HFFc6 (cell line): ENCODE data around the gene CNTN5. TPM values are rescaled to one million over a fixed set of nuclear protein-coding genes. Genes with fewer than 3 reads are reported as not detected.
"Not testable (repeated sequence)": the region's sequence is repeated elsewhere in the genome, so short reads cannot be mapped to it uniquely, and the experiment has no call there.

Source experiments
- DNase-seq: peaks from one replicate; pipeline ENCODE4 v3.0.0-alpha.2; 2018
- H3K27ac Mint-ChIP-seq: 2 replicates; pipeline ENCODE4 v1.8.0; 2020; ENCODE audit warnings: mild to moderate bottlenecking, mixed read lengths
- H3K27me3 Mint-ChIP-seq: 2 replicates; pipeline ENCODE4 v1.8.0; 2021; ENCODE audit warnings: mild to moderate bottlenecking, moderate library complexity, mixed read lengths; ENCODE audit not compliant: insufficient read depth
- H3K36me3 Mint-ChIP-seq: 2 replicates; pipeline ENCODE4 v1.8.0; 2021; ENCODE audit warnings: low read depth, mixed read lengths
- H3K4me1 Mint-ChIP-seq: 2 replicates; pipeline ENCODE4 v1.8.0; 2020; ENCODE audit warnings: low read depth, mixed read lengths
- H3K4me3 Mint-ChIP-seq: 2 replicates; pipeline ENCODE4 v1.8.0; 2020; ENCODE audit warnings: mild to moderate bottlenecking, moderate library complexity, mixed read lengths
- H3K9me3 Mint-ChIP-seq: 2 replicates; pipeline ENCODE4 v1.8.0; 2020; ENCODE audit warnings: mild to moderate bottlenecking, mixed read lengths
- total RNA-seq, 6 experiments: library from RNA; stranded (reverse); fragmentation: NEBNext Ultra II Directional; extraction: Animal tissue kit (Norgen Biotek cat#: 25700); gene quantifications; 2 replicates in 1 of 6; 3 replicates in 5 of 6; pipeline ENCODE4 v1.2.3, GENCODE V29; 2021
- TF ChIP-seq, protein P1 (sequence below): fragments of 200-600 bp; sonication (generic); IDR thresholded peaks from 2 replicates; pipeline ENCODE4 v1.5.0; 2021; ENCODE audit warnings: antibody characterized with exemption, mild to moderate bottlenecking

The CNTN5 gene
- total RNA-seq, 6 experiments from 2014 or later, result not detected

DNA sequence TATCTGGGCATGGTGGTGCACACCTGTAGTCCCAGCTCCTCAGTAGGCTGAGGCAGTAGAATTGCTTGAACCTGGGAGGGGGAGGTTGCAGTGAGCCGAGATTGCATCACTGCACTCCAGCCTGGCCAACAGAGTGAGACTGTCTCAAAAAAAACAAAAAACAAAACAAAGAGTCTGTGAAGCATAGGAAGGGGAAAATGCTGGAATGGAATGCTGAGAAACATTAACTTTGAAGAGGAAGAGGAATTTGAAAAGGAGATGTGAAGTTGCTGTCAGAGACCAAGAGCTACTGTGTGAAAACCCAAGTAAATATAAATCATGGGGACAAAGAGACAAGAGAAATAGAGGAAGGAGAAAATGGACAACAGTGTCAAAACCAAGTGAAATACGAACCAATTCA lies 1211.3 kb downstream of the CNTN5 start:
- H3K9me3 Mint-ChIP-seq, result peaks cover 57% of the 10 kb centered on the region
- H3K4me1 Mint-ChIP-seq, result no peaks in the 10 kb centered on the region
- H3K27me3 Mint-ChIP-seq, result no peaks in the 10 kb centered on the region; the same call in 1 of the 2 replicates
- DNase-seq, result no peak
- TF ChIP-seq, protein P1, sequence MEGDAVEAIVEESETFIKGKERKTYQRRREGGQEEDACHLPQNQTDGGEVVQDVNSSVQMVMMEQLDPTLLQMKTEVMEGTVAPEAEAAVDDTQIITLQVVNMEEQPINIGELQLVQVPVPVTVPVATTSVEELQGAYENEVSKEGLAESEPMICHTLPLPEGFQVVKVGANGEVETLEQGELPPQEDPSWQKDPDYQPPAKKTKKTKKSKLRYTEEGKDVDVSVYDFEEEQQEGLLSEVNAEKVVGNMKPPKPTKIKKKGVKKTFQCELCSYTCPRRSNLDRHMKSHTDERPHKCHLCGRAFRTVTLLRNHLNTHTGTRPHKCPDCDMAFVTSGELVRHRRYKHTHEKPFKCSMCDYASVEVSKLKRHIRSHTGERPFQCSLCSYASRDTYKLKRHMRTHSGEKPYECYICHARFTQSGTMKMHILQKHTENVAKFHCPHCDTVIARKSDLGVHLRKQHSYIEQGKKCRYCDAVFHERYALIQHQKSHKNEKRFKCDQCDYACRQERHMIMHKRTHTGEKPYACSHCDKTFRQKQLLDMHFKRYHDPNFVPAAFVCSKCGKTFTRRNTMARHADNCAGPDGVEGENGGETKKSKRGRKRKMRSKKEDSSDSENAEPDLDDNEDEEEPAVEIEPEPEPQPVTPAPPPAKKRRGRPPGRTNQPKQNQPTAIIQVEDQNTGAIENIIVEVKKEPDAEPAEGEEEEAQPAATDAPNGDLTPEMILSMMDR, result no peak
- peaks cover 3% of the 10 kb centered on the region; the same call in 1 of the 2 replicates for H3K36me3 Mint-ChIP-seq
- H3K4me3 Mint-ChIP-seq, result no peak overlapping the region
- no peak overlapping the region for H3K27ac Mint-ChIP-seq

DNA sequence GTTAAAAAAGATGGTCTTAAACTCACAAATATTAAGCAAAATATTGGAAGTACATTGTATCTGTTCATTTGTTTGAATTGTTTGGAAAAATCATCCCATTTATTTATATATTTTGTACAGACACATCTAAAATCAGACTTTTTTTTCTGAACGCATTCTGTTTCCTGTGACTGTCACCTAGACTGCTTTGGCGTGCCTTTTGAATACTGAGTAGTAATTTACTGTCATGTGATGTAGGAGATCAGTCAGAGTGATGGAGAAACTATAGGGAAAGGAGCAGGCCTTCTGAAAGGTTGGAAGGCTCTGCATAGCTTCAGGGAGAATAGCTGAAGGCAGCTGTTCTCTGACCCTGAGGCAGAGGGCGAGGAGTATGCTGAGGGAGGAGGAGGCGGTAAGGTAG lies 1214.3 kb downstream of the CNTN5 start:
- Mint-ChIP-seq H3K4me3 (no peak overlapping the region), H3K4me1 (no peaks in the 10 kb centered on the region), H3K27me3 (no peaks in the 10 kb centered on the region; the same call in 1 of the 2 replicates), H3K27ac (no peak overlapping the region), H3K9me3 (peaks cover 50% of the 10 kb centered on the region), H3K36me3 (no peaks in the 10 kb centered on the region)
- no peak for DNase-seq
- TF ChIP-seq, protein P1, result no peak

DNA sequence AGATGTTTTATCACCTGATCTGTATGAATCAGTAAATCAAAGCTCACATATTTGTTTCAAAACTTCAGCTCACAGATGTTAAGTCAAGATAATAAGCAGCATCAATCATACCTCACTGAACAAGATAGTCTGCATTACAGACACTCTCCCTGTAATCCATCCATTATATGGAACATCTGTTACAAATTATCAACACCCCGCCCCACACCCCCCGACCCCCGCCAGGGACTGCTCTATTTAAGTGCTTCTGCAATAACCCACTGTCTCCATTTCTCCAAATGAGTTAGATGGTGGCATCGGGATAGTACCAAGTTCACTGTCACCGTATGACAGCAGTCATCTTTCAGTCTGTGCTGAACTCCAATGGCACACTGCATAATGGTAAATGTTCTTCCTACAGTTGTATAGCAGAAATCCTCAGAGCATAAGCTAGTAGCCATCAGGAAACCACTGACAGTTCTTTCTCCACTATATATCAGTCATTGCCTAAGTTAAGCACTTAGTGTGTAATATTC lies 1219.3 kb downstream of the CNTN5 start:
- TF ChIP-seq, protein P1, result no peak
- Mint-ChIP-seq H3K36me3 (peaks cover 5% of the 10 kb centered on the region; the same call in 1 of the 2 replicates), H3K9me3 (peaks cover 27% of the 10 kb centered on the region), H3K4me3 (no peak overlapping the region), H3K4me1 (no peaks in the 10 kb centered on the region), H3K27ac (no peak overlapping the region), H3K27me3 (no peaks in the 10 kb centered on the region; the same call in 1 of the 2 replicates)
- DNase-seq, result no peak

DNA sequence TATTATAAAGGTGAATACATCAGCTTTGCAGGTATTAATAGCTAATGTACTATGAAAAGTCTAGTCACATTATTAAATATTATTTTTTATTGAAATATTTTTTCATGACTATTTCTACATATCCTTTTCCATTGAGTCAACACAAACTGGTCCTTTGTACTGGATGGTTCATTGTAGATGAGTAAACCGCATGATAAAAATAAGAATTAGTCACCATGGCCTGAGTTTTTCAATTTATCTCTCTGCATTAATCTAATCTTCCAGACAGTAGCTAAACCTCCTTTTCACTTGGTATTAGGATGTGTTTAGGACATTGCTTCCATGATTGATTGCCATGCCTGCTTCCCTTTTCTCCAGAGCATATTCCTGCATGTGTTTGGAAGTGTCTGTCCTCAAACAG lies 1227.0 kb downstream of the CNTN5 start:
- no peak for DNase-seq
- TF ChIP-seq, protein P1, result no peak
- Mint-ChIP-seq H3K36me3 (peaks cover 5% of the 10 kb centered on the region; the same call in 1 of the 2 replicates), H3K27me3 (no peaks in the 10 kb centered on the region), H3K9me3 (peaks cover 25% of the 10 kb centered on the region), H3K4me3 (no peak overlapping the region), H3K27ac (no peak overlapping the region), H3K4me1 (no peaks in the 10 kb centered on the region)

DNA sequence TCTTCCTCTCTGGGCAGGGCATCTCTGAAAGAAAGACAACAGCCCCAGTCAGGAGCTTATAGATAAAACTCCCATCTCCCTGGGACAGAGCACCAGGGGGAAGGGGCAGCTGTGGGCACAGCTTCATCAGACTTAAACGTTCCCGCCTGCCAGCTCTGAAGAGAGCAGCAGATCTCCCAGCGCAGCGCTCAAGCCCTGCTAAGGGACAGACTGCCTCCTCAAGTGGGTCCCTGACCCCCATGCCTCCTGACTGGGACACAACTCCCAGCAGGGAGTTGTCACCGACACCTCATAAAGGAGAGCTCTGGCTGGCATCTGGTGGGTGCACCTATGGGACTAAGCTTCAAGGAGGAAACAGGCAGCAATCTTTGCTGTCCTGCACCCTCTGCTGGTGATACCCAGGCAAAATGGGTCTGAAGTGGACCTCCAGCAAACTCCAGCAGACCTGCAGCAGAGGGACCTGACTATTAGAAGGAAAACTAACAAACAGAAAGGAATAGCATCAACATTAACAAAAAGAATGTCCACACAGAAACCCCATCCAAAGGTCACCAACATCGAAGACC lies 1236.6 kb downstream of the CNTN5 start:
- not testable (repeated sequence) for H3K4me1 Mint-ChIP-seq, H3K4me3 Mint-ChIP-seq, H3K27me3 Mint-ChIP-seq, H3K36me3 Mint-ChIP-seq, DNase-seq, H3K27ac Mint-ChIP-seq
- peaks cover 25% of the 10 kb centered on the region for H3K9me3 Mint-ChIP-seq

DNA sequence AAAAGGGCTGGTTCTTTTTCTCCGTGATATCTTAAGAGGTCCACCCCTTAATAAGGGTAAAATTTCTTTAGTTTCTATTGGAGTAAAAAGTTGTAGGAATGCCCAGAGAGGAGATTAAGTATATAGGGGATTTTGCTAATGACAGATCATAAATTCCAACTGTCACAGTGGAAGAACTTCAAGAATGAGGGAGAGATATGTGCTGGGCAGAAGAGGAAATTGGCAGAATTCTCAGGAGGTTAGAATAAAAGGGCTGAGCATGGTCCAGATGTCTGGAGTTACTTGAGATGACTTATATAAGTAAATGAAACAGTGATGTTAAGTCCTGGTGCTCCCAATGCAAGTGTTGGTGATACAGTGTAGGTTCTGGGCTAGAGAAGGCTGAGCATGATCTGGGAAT lies 1248.8 kb downstream of the CNTN5 start:
- TF ChIP-seq, protein P1, result no peak
- no peak overlapping the region for H3K27ac Mint-ChIP-seq
- peaks cover 61% of the 10 kb centered on the region for H3K9me3 Mint-ChIP-seq
- DNase-seq, result no peak
- no peak overlapping the region for H3K4me3 Mint-ChIP-seq
- no peaks in the 10 kb centered on the region; the same call in 1 of the 2 replicates for H3K27me3 Mint-ChIP-seq
- no peaks in the 10 kb centered on the region for H3K4me1 Mint-ChIP-seq
- 0 out of 2 replicates have a peak, but pooled peaks cover 4% of the 10 kb centered on the region for H3K36me3 Mint-ChIP-seq
